ENCODE measurements around the gene ACSBG1.
"Not testable (repeated sequence)": the region's sequence is repeated elsewhere in the genome, so short reads cannot be mapped to it uniquely, and the experiment has no call there.

ACSBG1 gene

GRCh38 chr15:78159395-78159794 lies 75.0 kb downstream of the ACSBG1 start:
- no peak for DNase-seq
- peaks cover 11% of the 10 kb centered on the region for H3K36me3 Mint-ChIP-seq (ENCODE audit: low read depth)
- no peak overlapping the region for H3K4me3 Mint-ChIP-seq
- peaks cover 5% of the 10 kb centered on the region for H3K4me1 Mint-ChIP-seq
- H3K9me3 Mint-ChIP-seq = no peaks in the 10 kb centered on the region
- H3K27me3 Mint-ChIP-seq (ENCODE audit: low read depth, poor library complexity) = no peaks in the 10 kb centered on the region
- no peak overlapping the region for H3K27ac Mint-ChIP-seq
- TF ChIP-seq CTCF (IDR thresholded peaks at IDR 0.05) = no peak

- Mint-ChIP-seq H3K27ac (no peak overlapping the region), H3K36me3 (ENCODE audit: low read depth) (no peaks in the 10 kb centered on the region), H3K4me3 (no peak overlapping the region), H3K4me1 (peaks cover 4% of the 10 kb centered on the region), H3K27me3 (ENCODE audit: low read depth, poor library complexity) (no peaks in the 10 kb centered on the region), H3K9me3 (no peaks in the 10 kb centered on the region)
- TF ChIP-seq CTCF (IDR thresholded peaks at IDR 0.05) = no peak
- DNase-seq = no peak
These were observed 77.2 kb downstream of the ACSBG1 start for GRCh38 chr15:78157203-78157602.

- no peak for DNase-seq
- no peak for TF ChIP-seq CTCF (IDR thresholded peaks at IDR 0.05)
- Mint-ChIP-seq H3K9me3 (no peaks in the 10 kb centered on the region), H3K27me3 (ENCODE audit: low read depth, poor library complexity) (no peaks in the 10 kb centered on the region), H3K27ac (no peak overlapping the region), H3K4me3 (no peak overlapping the region), H3K4me1 (no peaks in the 10 kb centered on the region), H3K36me3 (ENCODE audit: low read depth) (no peaks in the 10 kb centered on the region)
These were observed 77.7 kb downstream of the ACSBG1 start for GRCh38 chr15:78156653-78157052.

GRCh38 chr15:78155355-78155939 lies 78.9 kb downstream of the ACSBG1 start:
- H3K4me1 Mint-ChIP-seq = peaks cover 4% of the 10 kb centered on the region
- H3K27ac Mint-ChIP-seq = no peak overlapping the region
- DNase-seq = no peak
- no peaks in the 10 kb centered on the region for H3K36me3 Mint-ChIP-seq (ENCODE audit: low read depth)
- H3K4me3 Mint-ChIP-seq = no peak overlapping the region
- no peaks in the 10 kb centered on the region for H3K27me3 Mint-ChIP-seq (ENCODE audit: low read depth, poor library complexity)
- H3K9me3 Mint-ChIP-seq = no peaks in the 10 kb centered on the region
- TF ChIP-seq CTCF (IDR thresholded peaks at IDR 0.05) = no peak

- Mint-ChIP-seq H3K4me1 (peaks cover 9% of the 10 kb centered on the region), H3K4me3 (no peak overlapping the region), H3K36me3 (ENCODE audit: low read depth) (no peaks in the 10 kb centered on the region), H3K9me3 (no peaks in the 10 kb centered on the region), H3K27ac (no peak overlapping the region), H3K27me3 (ENCODE audit: low read depth, poor library complexity) (peaks cover 2% of the 10 kb centered on the region)
- no peak for DNase-seq
- TF ChIP-seq CTCF (IDR thresholded peaks at IDR 0.05) = no peak
These were observed 79.4 kb downstream of the ACSBG1 start for GRCh38 chr15:78154955-78155354.

GRCh38 chr15:78151075-78151474 lies 83.3 kb downstream of the ACSBG1 start:
- not testable (repeated sequence) for H3K27ac Mint-ChIP-seq, H3K4me3 Mint-ChIP-seq

More at GRCh38 chr15:78151075-78151474, 83.3 kb downstream of the ACSBG1 start:
- not testable (repeated sequence) for H3K36me3 Mint-ChIP-seq (ENCODE audit: low read depth); H3K9me3 Mint-ChIP-seq; H3K27me3 Mint-ChIP-seq (ENCODE audit: low read depth, poor library complexity); DNase-seq
- H3K4me1 Mint-ChIP-seq = peaks cover 27% of the 10 kb centered on the region
